BLaER1 treated with 17β-estradiol and CSF1 and Interleukin-3, amounts not matched to agents 10 nM and 100 nM (cell line): Measurements from ENCODE around the gene DDX31.

Experiments used
- H3K27ac ChIP-seq, 11 experiments: shearing (Covaris generic); formaldehyde crosslinking; 2 replicates each; pipeline ENCODE4 v1.8.1; 2022
- H3K27me3 ChIP-seq, 11 experiments: shearing (Covaris generic); formaldehyde crosslinking; 2 replicates each; pipeline ENCODE4 v1.8.1; 2022
- H3K36me3 ChIP-seq, 11 experiments: shearing (Covaris generic); formaldehyde crosslinking; 2 replicates each; pipeline ENCODE4 v1.8.1; 2022
- H3K4me1 ChIP-seq, 10 experiments: shearing (Covaris generic); formaldehyde crosslinking; 2 replicates each; pipeline ENCODE4 v1.8.1; 2022
- H3K4me2 ChIP-seq, 11 experiments: shearing (Covaris generic); formaldehyde crosslinking; 2 replicates each; pipeline ENCODE4 v1.8.1; 2022
- H3K4me3 ChIP-seq, 10 experiments: shearing (Covaris generic); formaldehyde crosslinking; 2 replicates each; pipeline ENCODE4 v1.8.1; 2022
- H3K9ac ChIP-seq, 11 experiments: shearing (Covaris generic); formaldehyde crosslinking; 2 replicates each; pipeline ENCODE4 v1.8.1; 2022
- H3K9me3 ChIP-seq, 11 experiments: shearing (Covaris generic); formaldehyde crosslinking; replicated peaks in 1 of 11; 2 replicates each; pipeline ENCODE4 v1.8.1; 2022
- H4K20me1 ChIP-seq, 11 experiments: shearing (Covaris generic); formaldehyde crosslinking; 2 replicates each; pipeline ENCODE4 v1.8.1; 2022
- Cebpa-rat ChIP-seq, 11 experiments: shearing (Covaris generic); IDR thresholded peaks; 2 replicates each; pipeline ENCODE4 v1.8.1; 2022

Gene DDX31

GRCh38 chr9:132600326-132600984, 69.3 kb downstream of the DDX31 start:
- TF ChIP-seq Cebpa-rat (IDR thresholded peaks at IDR 0.05) = no peak
- no peak overlapping the region for H3K27ac ChIP-seq
- H3K9me3 ChIP-seq = no peaks in the 10 kb centered on the region
- H4K20me1 ChIP-seq = peaks cover 25 to 99% (median 56%) of the 10 kb centered on the region in 11 experiments; a peak in 20 of 22 replicates
- H3K9ac ChIP-seq = no peak overlapping the region
- H3K4me3 ChIP-seq = no peak overlapping the region
- peaks cover 41 to 79% (median 72%) of the 10 kb centered on the region in 10 experiments for H3K4me1 ChIP-seq
- no peaks in the 10 kb centered on the region for H3K27me3 ChIP-seq
- H3K36me3 ChIP-seq = peaks cover 40 to 78% (median 54%) of the 10 kb centered on the region in 11 experiments
- H3K4me2 ChIP-seq = no peak overlapping the region

- Histone ChIP-seq H3K4me3 (peak overlapping the region in 5 of 10 experiments; percentile 6 to 36 (median 23); a peak in 9 of 20 replicates), H3K27ac (peak overlapping the region in 9 of 11 experiments; percentile 4 to 74 (median 45); a peak in 13 of 22 replicates), H3K4me1 (peaks cover 33 to 53% (median 49%) of the 10 kb centered on the region in 10 experiments), H3K36me3 (peaks cover 48 to 76% (median 61%) of the 10 kb centered on the region in 11 experiments), H3K9ac (peak overlapping the region in 8 of 11 experiments; percentile 7 to 58 (median 30); a peak in 14 of 22 replicates), H3K4me2 (peak overlapping the region; percentile 81 to 93 (median 86)), H3K27me3 (peaks cover 5 to 15% (median 13%) of the 10 kb centered on the region in 11 experiments), H4K20me1 (peaks cover 25 to 99% (median 57%) of the 10 kb centered on the region in 11 experiments; a peak in 21 of 22 replicates), H3K9me3 (no peaks in the 10 kb centered on the region)
- no peak for TF ChIP-seq Cebpa-rat (IDR thresholded peaks at IDR 0.05)
Observed at GRCh38 chr9:132597073-132597775, 72.6 kb downstream of the DDX31 start.

- Histone ChIP-seq H3K4me3 (peak overlapping the region in 4 of 10 experiments; percentile 16 to 36 (median 24); a peak in 4 of 20 replicates), H3K27ac (peak overlapping the region in 8 of 11 experiments; percentile 28 to 74 (median 51); a peak in 12 of 22 replicates), H3K4me1 (peaks cover 29 to 48% (median 44%) of the 10 kb centered on the region in 10 experiments), H3K36me3 (peaks cover 40 to 72% (median 53%) of the 10 kb centered on the region in 11 experiments), H3K4me2 (peak overlapping the region; percentile 81 to 93 (median 86)), H3K9me3 (no peaks in the 10 kb centered on the region), H3K27me3 (peaks cover 15 to 26% (median 23%) of the 10 kb centered on the region in 11 experiments), H3K9ac (peak overlapping the region in 3 of 11 experiments; percentile 9 to 58 (median 52); a peak in 5 of 22 replicates), H4K20me1 (peaks cover 25 to 99% (median 67%) of the 10 kb centered on the region in 11 experiments; a peak in 21 of 22 replicates)
- peak in 4 of 11 experiments; percentile 24 to 37 (median 26); a peak in 1 of 22 replicates for TF ChIP-seq Cebpa-rat (IDR thresholded peaks at IDR 0.05)
Observed at GRCh38 chr9:132596200-132596599, 73.6 kb downstream of the DDX31 start.

- H4K20me1 ChIP-seq = peaks cover 25 to 99% (median 76%) of the 10 kb centered on the region in 11 experiments; a peak in 21 of 22 replicates
- H3K36me3 ChIP-seq = peaks cover 31 to 63% (median 44%) of the 10 kb centered on the region in 11 experiments
Observed at GRCh38 chr9:132595319-132595718, 74.5 kb downstream of the DDX31 start.

GRCh38 chr9:132594412-132594811, 75.4 kb downstream of the DDX31 start:
- Histone ChIP-seq H4K20me1 (peaks cover 25 to 98% (median 83%) of the 10 kb centered on the region in 11 experiments; a peak in 21 of 22 replicates), H3K36me3 (peaks cover 24 to 54% (median 35%) of the 10 kb centered on the region in 11 experiments), H3K27ac (no peak overlapping the region), H3K4me1 (peaks cover 29 to 46% (median 39%) of the 10 kb centered on the region in 10 experiments), H3K9ac (no peak overlapping the region), H3K27me3 (peaks cover 33 to 44% (median 41%) of the 10 kb centered on the region in 11 experiments), H3K4me2 (no peak overlapping the region), H3K9me3 (no peaks in the 10 kb centered on the region), H3K4me3 (no peak overlapping the region)
- no peak for TF ChIP-seq Cebpa-rat (IDR thresholded peaks at IDR 0.05)

More at GRCh38 chr9:132595319-132595718, 74.5 kb downstream of the DDX31 start:
- Histone ChIP-seq H3K9me3 (no peaks in the 10 kb centered on the region), H3K4me1 (peaks cover 29 to 53% (median 44%) of the 10 kb centered on the region in 10 experiments), H3K27me3 (peaks cover 24 to 35% (median 32%) of the 10 kb centered on the region in 11 experiments), H3K4me3 (no peak overlapping the region), H3K27ac (0 out of 22 replicates have a peak overlapping the region, but pooled peaks of 2 of the 11 experiments have one; percentile 4 to 74), H3K4me2 (peak overlapping the region in 4 of 11 experiments; percentile 82 to 93 (median 88); a peak in 7 of 22 replicates), H3K9ac (no peak overlapping the region)
- TF ChIP-seq Cebpa-rat (IDR thresholded peaks at IDR 0.05) = no peak

GRCh38 chr9:132592451-132592850, 77.3 kb downstream of the DDX31 start:
- Histone ChIP-seq H3K4me3 (no peak overlapping the region), H3K9me3 (no peaks in the 10 kb centered on the region), H3K27ac (no peak overlapping the region), H4K20me1 (peaks cover 14 to 98% (median 91%) of the 10 kb centered on the region in 11 experiments; a peak in 21 of 22 replicates), H3K27me3 (peaks cover 52 to 63% (median 60%) of the 10 kb centered on the region in 11 experiments), H3K4me2 (no peak overlapping the region), H3K9ac (no peak overlapping the region), H3K36me3 (peaks cover 24 to 42% (median 31%) of the 10 kb centered on the region in 11 experiments), H3K4me1 (peaks cover 17 to 27% (median 21%) of the 10 kb centered on the region in 10 experiments)
- no peak for TF ChIP-seq Cebpa-rat (IDR thresholded peaks at IDR 0.05)

- H3K4me1 ChIP-seq = peaks cover 10 to 20% (median 14%) of the 10 kb centered on the region in 10 experiments
- no peak for TF ChIP-seq Cebpa-rat (IDR thresholded peaks at IDR 0.05)
- peaks cover 24 to 42% (median 31%) of the 10 kb centered on the region in 11 experiments for H3K36me3 ChIP-seq
- no peak overlapping the region for H3K9ac ChIP-seq
- H4K20me1 ChIP-seq = peaks cover 10 to 98% (median 91%) of the 10 kb centered on the region in 11 experiments; a peak in 20 of 22 replicates
- H3K9me3 ChIP-seq = peaks cover 0 to 5% (median 0%) of the 10 kb centered on the region in 11 experiments; a peak in 1 of 22 replicates
- no peak overlapping the region for H3K4me3 ChIP-seq
- peaks cover 59 to 69% (median 66%) of the 10 kb centered on the region in 11 experiments for H3K27me3 ChIP-seq
- no peak overlapping the region for H3K27ac ChIP-seq
- no peak overlapping the region for H3K4me2 ChIP-seq
Observed at GRCh38 chr9:132591751-132592314, 78.0 kb downstream of the DDX31 start.

- peaks cover 24 to 42% (median 30%) of the 10 kb centered on the region in 11 experiments for H3K36me3 ChIP-seq
- H4K20me1 ChIP-seq = peaks cover 4 to 98% (median 91%) of the 10 kb centered on the region in 11 experiments; a peak in 20 of 22 replicates
- no peak for TF ChIP-seq Cebpa-rat (IDR thresholded peaks at IDR 0.05)
- H3K9ac ChIP-seq = no peak overlapping the region
- H3K4me1 ChIP-seq = peaks cover 4 to 14% (median 9%) of the 10 kb centered on the region in 10 experiments
- no peak overlapping the region for H3K4me3 ChIP-seq
- H3K4me2 ChIP-seq = no peak overlapping the region
- H3K27me3 ChIP-seq = peaks cover 64 to 75% (median 72%) of the 10 kb centered on the region in 11 experiments
- peaks cover 0 to 7% (median 0%) of the 10 kb centered on the region in 11 experiments; a peak in 1 of 22 replicates for H3K9me3 ChIP-seq
- H3K27ac ChIP-seq = no peak overlapping the region
Observed at GRCh38 chr9:132591244-132591643, 78.5 kb downstream of the DDX31 start.
